ENCODE results near the gene PAPOLA. TPM values are rescaled to one million over a fixed set of nuclear protein-coding genes. Genes with fewer than 3 reads are reported as not detected.
A peak's percentile ranks its signal among the peaks of the same experiment; 100 is the strongest.
"Not testable (repeated sequence)": the region's sequence is repeated elsewhere in the genome, so short reads cannot be mapped to it uniquely, and the experiment has no call there.

The PAPOLA gene
- total RNA-seq, 2 experiments from 2014 or later, result 156 to 189 TPM

- H3K27me3 Mint-ChIP-seq, result peaks cover 21% of the 10 kb centered on the region
- no peaks in the 10 kb centered on the region for H3K4me1 Mint-ChIP-seq
- H3K4me3 Mint-ChIP-seq, result no peak overlapping the region
- DNase-seq (no peak), ATAC-seq (no peak)
- CTCF ChIA-PET, result no interaction called here
- no peaks in the 10 kb centered on the region for H3K36me3 Mint-ChIP-seq
- no peaks in the 10 kb centered on the region for H3K9me3 Mint-ChIP-seq (ENCODE audit: low read depth)
- no peak overlapping the region for H3K27ac Mint-ChIP-seq
Observed at GRCh38 chr14:96484399-96484798, 17.8 kb upstream of the PAPOLA start.

DNA sequence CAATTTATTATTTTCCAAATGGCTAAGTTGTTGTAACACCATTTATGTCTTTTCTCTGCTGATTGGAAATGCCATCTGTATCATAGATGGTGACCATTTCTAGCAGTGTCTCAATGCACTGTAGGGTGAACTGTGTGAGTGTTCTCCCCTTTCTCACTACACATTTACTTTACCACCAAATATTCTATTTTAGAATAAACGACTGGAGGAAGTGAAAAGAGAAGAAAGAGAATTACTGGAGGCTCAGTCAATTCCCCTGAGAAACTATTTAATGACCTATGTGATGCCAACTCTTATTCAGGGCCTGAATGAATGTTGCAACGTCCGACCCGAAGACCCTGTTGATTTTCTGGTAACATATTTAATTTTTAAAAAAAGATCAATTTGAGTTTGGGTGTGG is 15.5 kb upstream of the PAPOLA start:
- H3K9me3 Mint-ChIP-seq (ENCODE audit: low read depth), result no peaks in the 10 kb centered on the region
- no peak overlapping the region for H3K27ac Mint-ChIP-seq
- H3K4me1 Mint-ChIP-seq, result no peaks in the 10 kb centered on the region
- CTCF ChIA-PET, result no interaction called here
- H3K27me3 Mint-ChIP-seq, result peaks cover 26% of the 10 kb centered on the region
- ATAC-seq, result no peak
- no peak overlapping the region for H3K4me3 Mint-ChIP-seq
- no peaks in the 10 kb centered on the region for H3K36me3 Mint-ChIP-seq
- DNase-seq, result no peak

DNA sequence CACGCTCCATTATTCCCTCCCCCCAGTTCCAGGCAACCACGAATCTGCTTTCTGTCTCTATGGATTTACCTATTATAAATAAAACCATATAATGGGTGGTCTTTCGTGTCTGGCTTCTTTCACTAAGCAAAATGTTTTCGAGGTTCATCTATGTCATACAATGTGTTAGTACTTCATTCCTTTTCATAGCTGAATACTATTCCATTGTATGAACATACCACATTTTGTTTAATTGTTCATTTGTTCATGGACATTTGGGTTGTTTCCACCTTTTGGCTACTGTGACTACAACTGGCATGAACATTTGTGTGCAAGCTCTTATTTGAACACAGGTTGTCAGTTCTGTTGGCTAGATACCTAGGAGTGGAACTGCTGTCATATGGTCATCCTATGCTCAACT is 12.9 kb upstream of the PAPOLA start:
- H3K27ac Mint-ChIP-seq, result no peak overlapping the region
- peaks cover 26% of the 10 kb centered on the region for H3K27me3 Mint-ChIP-seq
- no peaks in the 10 kb centered on the region for H3K4me1 Mint-ChIP-seq
- CTCF ChIA-PET, result no interaction called here
- no peaks in the 10 kb centered on the region for H3K36me3 Mint-ChIP-seq
- no peak overlapping the region for H3K4me3 Mint-ChIP-seq
- ATAC-seq (no peak), DNase-seq (no peak)
- H3K9me3 Mint-ChIP-seq (ENCODE audit: low read depth), result no peaks in the 10 kb centered on the region

DNA sequence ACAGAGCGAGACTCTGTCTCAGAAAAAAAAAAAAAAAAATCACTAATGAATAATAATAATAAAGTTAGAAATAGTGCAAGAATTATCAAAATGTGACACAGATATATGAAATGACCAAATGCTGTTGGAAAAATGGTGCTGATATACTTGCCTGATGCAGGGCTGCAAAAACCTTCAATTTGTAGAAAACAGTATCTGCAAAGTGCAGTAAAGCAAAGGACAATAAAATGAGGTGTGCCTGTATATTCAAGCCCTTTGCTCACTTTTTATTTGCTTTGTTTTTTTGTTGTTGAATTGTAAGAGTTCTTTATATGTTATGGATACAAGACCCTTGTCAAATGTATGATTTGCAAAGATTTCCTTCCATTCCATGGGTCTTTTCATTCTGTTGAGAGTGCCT is 9.0 kb upstream of the PAPOLA start:
- H3K27ac Mint-ChIP-seq, result no peak overlapping the region
- no peak for DNase-seq
- no peak for ATAC-seq
- no peak overlapping the region for H3K4me3 Mint-ChIP-seq
- no peaks in the 10 kb centered on the region for H3K9me3 Mint-ChIP-seq (ENCODE audit: low read depth)
- no peaks in the 10 kb centered on the region for H3K36me3 Mint-ChIP-seq
- H3K4me1 Mint-ChIP-seq, result peaks cover 9% of the 10 kb centered on the region
- CTCF ChIA-PET, result no interaction called here
- peaks cover 30% of the 10 kb centered on the region for H3K27me3 Mint-ChIP-seq

- H3K27ac Mint-ChIP-seq, result no peak overlapping the region
- CTCF ChIA-PET, result no interaction called here
- no peaks in the 10 kb centered on the region for H3K9me3 Mint-ChIP-seq (ENCODE audit: low read depth)
- H3K4me3 Mint-ChIP-seq, result no peak overlapping the region
- ATAC-seq, result no peak
- peaks cover 28% of the 10 kb centered on the region for H3K27me3 Mint-ChIP-seq
- no peaks in the 10 kb centered on the region for H3K36me3 Mint-ChIP-seq
- H3K4me1 Mint-ChIP-seq, result peaks cover 9% of the 10 kb centered on the region
- DNase-seq, result no peak
Observed at GRCh38 chr14:96494331-96494730, 7.9 kb upstream of the PAPOLA start.

GRCh38 chr14:96497087-96497486 is 5.1 kb upstream of the PAPOLA start:
- Mint-ChIP-seq H3K4me1 (peaks cover 17% of the 10 kb centered on the region), H3K9me3 (ENCODE audit: low read depth) (no peaks in the 10 kb centered on the region), H3K27ac (no peak overlapping the region), H3K27me3 (peaks cover 25% of the 10 kb centered on the region), H3K36me3 (no peaks in the 10 kb centered on the region), H3K4me3 (no peak overlapping the region)
- no peak for ATAC-seq
- CTCF ChIA-PET, result no interaction called here
- no peak for DNase-seq

DNA sequence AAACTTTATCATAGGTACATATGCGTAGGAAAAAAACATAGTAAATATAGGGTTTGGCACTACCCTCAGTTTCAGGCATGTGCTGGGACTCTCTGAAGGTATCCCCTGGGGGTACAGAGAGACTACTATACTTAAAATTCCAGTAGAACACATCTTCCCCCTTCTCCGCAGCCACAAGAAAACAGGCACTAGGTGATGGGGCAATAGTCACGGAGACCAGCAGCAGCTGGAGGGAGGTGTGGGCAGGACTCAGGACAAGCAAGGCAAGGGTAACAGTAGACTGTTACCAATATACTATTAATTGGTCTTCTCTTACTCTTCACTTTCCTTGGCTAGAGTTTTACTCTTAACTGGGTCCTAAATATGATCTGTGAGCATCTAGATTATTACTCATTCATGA is 4.6 kb upstream of the PAPOLA start:
- Mint-ChIP-seq H3K4me3 (no peak overlapping the region), H3K4me1 (peaks cover 17% of the 10 kb centered on the region), H3K27me3 (peaks cover 23% of the 10 kb centered on the region), H3K9me3 (ENCODE audit: low read depth) (no peaks in the 10 kb centered on the region), H3K27ac (no peak overlapping the region), H3K36me3 (no peaks in the 10 kb centered on the region)
- no peak for DNase-seq
- CTCF ChIA-PET, result no interaction called here
- ATAC-seq, result no peak

DNA sequence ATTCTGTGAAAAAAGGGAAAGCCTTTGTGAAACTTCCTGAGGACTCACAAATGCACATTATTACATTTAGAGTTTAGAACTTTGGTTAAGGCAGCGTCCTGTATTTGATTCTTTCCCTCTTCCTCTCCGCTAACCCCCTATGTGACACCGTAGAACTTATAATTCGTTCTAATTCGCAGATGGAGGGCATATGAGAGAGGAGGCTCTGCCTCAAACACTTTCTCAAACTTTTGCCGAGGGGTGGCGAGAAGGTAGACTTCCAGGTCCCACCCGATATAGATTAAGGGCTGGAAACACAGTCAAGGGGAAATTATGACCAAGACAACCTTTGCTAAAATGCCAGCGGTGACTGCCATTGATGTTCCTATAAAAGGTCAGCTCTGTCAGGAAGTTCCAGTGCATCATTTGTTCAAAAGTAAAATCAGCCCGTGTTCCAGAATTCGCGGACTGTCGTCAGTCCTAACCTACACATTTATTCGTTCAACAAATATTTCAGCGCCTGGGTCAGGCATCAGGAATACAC is 904 bp upstream of the PAPOLA start:
- Mint-ChIP-seq H3K27ac (peak overlapping the region; percentile 97), H3K9me3 (ENCODE audit: low read depth) (no peaks in the 10 kb centered on the region), H3K27me3 (peaks cover 8% of the 10 kb centered on the region), H3K4me3 (peak overlapping the region; percentile 99), H3K4me1 (peaks cover 45% of the 10 kb centered on the region), H3K36me3 (peaks cover 25% of the 10 kb centered on the region)
- CTCF ChIA-PET, result no interaction called here
- ATAC-seq, result no peak
- no peak for DNase-seq

DNA sequence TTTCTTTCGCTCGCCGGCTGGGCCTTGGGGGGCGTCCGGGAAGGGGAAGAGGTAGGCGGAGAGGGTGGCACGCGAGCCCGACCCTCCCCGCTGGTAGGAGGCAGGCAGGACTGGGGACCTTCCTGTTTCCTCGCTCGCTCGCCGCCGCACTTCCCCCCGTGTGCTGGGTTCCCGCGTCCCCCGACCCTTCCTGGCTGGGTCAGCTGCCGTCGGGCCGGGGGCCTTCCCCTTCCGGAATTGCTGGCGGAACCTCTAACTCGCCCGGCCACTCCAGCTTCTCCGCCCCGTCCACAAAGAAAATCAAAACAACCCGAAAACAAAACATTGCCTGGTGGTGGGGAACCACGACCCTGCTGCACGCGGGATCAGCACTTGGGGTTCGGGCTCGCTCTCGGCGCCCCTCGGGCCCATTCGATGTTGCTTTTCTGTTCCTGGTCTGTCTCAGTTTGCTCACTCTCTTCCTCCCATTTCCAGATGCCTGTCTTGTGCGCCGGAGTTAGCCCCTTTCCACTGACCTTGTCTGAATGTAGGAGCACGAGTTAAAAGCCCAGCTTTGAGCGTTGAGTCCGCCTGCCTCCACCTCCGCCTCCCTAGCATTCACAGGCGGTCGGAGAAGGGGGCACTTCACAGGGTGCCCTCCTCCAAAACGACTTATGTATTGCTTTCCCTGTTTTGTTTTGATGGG is 581 bp downstream of the PAPOLA start:
- peak overlapping the region; percentile 99 for H3K4me3 Mint-ChIP-seq
- H3K27ac Mint-ChIP-seq, result peak overlapping the region; percentile 97
- peak; percentile 70 for DNase-seq
- ATAC-seq, result peak; percentile 43
- H3K27me3 Mint-ChIP-seq, result peaks cover 8% of the 10 kb centered on the region
- H3K9me3 Mint-ChIP-seq (ENCODE audit: low read depth), result no peaks in the 10 kb centered on the region
- peaks cover 42% of the 10 kb centered on the region for H3K4me1 Mint-ChIP-seq
- H3K36me3 Mint-ChIP-seq, result peaks cover 25% of the 10 kb centered on the region
- CTCF ChIA-PET, result no interaction called here

DNA sequence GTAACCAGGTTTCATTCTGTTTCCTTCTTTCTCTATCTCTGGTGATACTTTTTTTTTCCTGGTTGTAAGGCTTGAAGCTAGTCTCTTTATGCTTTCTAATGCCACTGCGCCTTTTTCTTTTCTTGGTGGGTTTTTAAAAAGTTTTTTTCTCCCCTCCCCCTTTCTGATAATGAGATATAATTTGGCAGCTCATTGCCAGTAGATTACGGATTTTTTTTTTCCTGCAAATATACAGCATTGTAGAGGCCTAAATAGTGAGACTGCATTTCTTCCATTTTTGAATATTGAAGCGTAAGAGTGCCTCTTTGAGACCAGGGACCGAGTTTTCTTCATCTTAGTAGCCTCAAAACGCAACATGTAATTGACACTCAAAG is 1.1 kb downstream of the PAPOLA start:
- DNase-seq (no peak), ATAC-seq (no peak)
- peak overlapping the region; percentile 99 for H3K4me3 Mint-ChIP-seq
- H3K27ac Mint-ChIP-seq, result peak overlapping the region; percentile 97
- peaks cover 46% of the 10 kb centered on the region for H3K4me1 Mint-ChIP-seq
- CTCF ChIA-PET, result no interaction called here
- peaks cover 25% of the 10 kb centered on the region for H3K36me3 Mint-ChIP-seq
- H3K9me3 Mint-ChIP-seq (ENCODE audit: low read depth), result no peaks in the 10 kb centered on the region
- H3K27me3 Mint-ChIP-seq, result peaks cover 5% of the 10 kb centered on the region

DNA sequence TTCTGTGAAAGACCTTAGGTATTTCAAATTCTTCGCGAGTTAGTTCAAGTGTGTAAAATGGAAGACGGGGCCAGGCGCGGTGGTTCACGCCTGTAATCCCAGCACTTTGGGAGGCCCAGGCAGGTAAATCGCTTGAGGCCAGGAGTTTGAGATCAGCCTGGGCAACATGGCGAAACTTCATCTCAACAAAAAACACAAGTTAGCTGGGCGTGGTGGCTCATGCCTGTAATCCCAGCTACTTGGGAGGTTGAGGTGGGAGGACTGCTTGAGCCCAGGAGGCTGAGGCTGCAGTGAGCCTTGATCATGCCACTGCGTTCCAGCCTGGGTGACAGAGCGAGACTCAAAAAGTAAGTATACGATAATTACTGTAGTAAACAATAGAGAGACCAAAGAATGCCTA is 2.2 kb downstream of the PAPOLA start:
- H3K4me1 Mint-ChIP-seq, result peaks cover 53% of the 10 kb centered on the region
- H3K4me3 Mint-ChIP-seq, result peak overlapping the region; percentile 99
- peaks cover 25% of the 10 kb centered on the region for H3K36me3 Mint-ChIP-seq
- H3K9me3 Mint-ChIP-seq (ENCODE audit: low read depth); H3K27me3 Mint-ChIP-seq; DNase-seq; ATAC-seq; CTCF ChIA-PET: not testable (repeated sequence)
- H3K27ac Mint-ChIP-seq, result peak overlapping the region; percentile 19

- peaks cover 62% of the 10 kb centered on the region for H3K4me1 Mint-ChIP-seq
- no peaks in the 10 kb centered on the region for H3K9me3 Mint-ChIP-seq (ENCODE audit: low read depth)
- CTCF ChIA-PET, result no interaction called here
- ATAC-seq (no peak), DNase-seq (no peak)
- no peak overlapping the region for H3K27ac Mint-ChIP-seq
- H3K36me3 Mint-ChIP-seq, result peaks cover 25% of the 10 kb centered on the region
- no peaks in the 10 kb centered on the region for H3K27me3 Mint-ChIP-seq
- H3K4me3 Mint-ChIP-seq, result no peak overlapping the region
Observed at GRCh38 chr14:96507723-96508122, 5.5 kb downstream of the PAPOLA start.

DNA sequence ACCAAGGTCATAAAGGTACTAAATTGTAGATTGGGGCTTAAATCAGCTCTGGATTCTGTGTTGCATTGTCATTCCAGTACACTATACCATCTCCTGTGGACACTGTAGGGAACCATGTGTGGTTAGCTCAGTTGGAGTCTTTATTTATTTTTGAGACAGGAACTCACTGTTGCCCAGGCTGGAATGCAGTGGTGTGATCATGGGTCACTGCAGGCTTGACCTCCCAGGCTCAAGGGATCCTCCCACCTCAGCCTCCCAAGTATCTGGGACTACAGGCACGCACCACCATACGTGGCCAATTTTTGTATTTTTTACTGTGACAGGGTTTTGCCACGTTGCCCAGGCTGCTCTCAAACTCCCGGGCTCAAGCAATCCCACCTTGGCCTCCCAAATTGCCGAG is 6.7 kb downstream of the PAPOLA start:
- CTCF ChIA-PET, result no interaction called here
- ATAC-seq, result no peak
- Mint-ChIP-seq H3K4me3 (no peak overlapping the region), H3K4me1 (peaks cover 61% of the 10 kb centered on the region), H3K27me3 (no peaks in the 10 kb centered on the region), H3K27ac (peak overlapping the region; percentile 19), H3K36me3 (peaks cover 15% of the 10 kb centered on the region), H3K9me3 (ENCODE audit: low read depth) (no peaks in the 10 kb centered on the region)
- DNase-seq, result no peak

DNA sequence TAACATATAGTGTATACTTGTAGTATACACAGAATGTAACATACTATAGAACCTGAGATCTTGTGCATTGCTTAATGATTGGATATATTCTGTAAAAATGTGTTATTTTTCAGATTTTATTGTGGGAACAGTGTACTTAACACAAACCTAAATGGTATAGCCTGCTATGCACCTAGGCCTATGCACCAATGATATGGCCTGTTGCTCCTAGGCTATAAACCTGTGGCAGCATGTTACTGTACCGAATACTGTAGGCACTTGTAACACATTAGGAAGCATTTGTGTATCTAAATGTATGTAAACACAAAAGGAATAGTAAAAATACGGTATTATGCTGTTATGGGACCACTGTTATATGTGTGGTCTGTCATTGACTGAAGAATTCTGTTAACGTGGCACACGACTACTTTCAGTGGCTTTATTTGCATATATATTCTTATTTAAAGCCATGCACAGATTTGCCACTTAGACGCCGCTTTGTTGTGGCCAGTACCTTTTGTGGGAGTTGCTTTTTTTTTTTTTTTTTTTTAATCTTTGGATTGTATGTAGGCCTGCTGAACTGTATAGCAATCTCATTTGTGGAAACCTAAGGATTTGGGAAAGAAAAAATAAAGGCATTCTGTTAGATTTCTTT is 7.4 kb downstream of the PAPOLA start:
- no peaks in the 10 kb centered on the region for H3K27me3 Mint-ChIP-seq
- H3K9me3 Mint-ChIP-seq (ENCODE audit: low read depth), result no peaks in the 10 kb centered on the region
- peaks cover 59% of the 10 kb centered on the region for H3K4me1 Mint-ChIP-seq
- H3K27ac Mint-ChIP-seq, result no peak overlapping the region
- H3K36me3 Mint-ChIP-seq, result peaks cover 11% of the 10 kb centered on the region
- ATAC-seq, result no peak
- no peak for DNase-seq
- H3K4me3 Mint-ChIP-seq, result no peak overlapping the region
- CTCF ChIA-PET, result no interaction called here

Data from activated CD8-positive, alpha-beta memory T cell treated with anti-CD3 and anti-CD28 coated beads, Interleukin-2, amount 10 ng/mL, durations not matched to agents 7 days and 5 days (primary cell).